Measurements from ENCODE around the gene SUCO. TPM values are rescaled to one million over a fixed set of nuclear protein-coding genes. Genes with fewer than 3 reads are reported as not detected.

The SUCO gene
- total RNA-seq, 1 experiment from 2014 or later = 37.7 TPM

DNA sequence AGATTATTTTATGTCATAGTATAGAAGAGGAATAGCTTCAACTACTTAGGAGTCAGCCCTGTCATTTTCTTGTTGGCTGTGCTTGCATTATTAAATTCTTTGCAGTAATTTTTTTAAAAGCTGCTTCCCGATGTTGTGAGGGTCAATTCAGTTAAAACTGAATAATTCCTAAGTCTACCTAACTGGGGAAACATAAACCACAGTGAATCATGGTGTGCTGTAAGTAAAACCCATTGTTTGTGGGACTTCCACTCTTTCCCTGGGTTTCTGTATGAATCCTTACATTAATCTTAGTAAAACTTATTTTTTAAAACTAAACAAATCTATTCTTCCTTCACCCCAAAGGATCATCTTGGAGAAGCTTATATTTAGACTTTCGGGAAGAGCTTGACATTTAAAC is 4.4 kb downstream of the SUCO start:
- H4K20me1 ChIP-seq (ENCODE audit: control insufficient read depth, insufficient read depth, insufficient read length) = no peaks in the 10 kb centered on the region
- H2AK5ac ChIP-seq (ENCODE audit: insufficient read length, low read length) = no peak overlapping the region
- no peaks in the 10 kb centered on the region for H3K27me3 ChIP-seq (ENCODE audit: insufficient read depth, low read length)
- no peak overlapping the region for H3K18ac ChIP-seq (ENCODE audit: insufficient read length, low read depth, low read length)
- no peak overlapping the region for H3K4ac ChIP-seq (ENCODE audit: low read depth, low read length)
- no peak overlapping the region for H3K14ac ChIP-seq (ENCODE audit: insufficient read depth, low read length)
- Mint-ChIP-seq H3K27ac (peak overlapping the region; percentile 33 to 93 (median 78); a peak in 5 of 7 replicates), H3K4me3 (peak overlapping the region in 1 of 2 experiments; percentile 56; a peak in 3 of 5 replicates), H3K27me3 (ENCODE audit: low read depth) (no peaks in the 10 kb centered on the region), H3K9me3 (no peaks in the 10 kb centered on the region), H3K4me1 (peaks cover 58 to 61% of the 10 kb centered on the region in 2 experiments), H3K36me3 (ENCODE audit: insufficient read depth in 1 of 3, low read depth in 3 of 3) (peaks cover 0 to 3% (median 2%) of the 10 kb centered on the region in 3 experiments; a peak in 3 of 7 replicates)
- H3K79me1 ChIP-seq (ENCODE audit: insufficient read depth, low read depth, low read length, poor library complexity, severe bottlenecking) = no peaks in the 10 kb centered on the region
- no peak overlapping the region for H4K5ac ChIP-seq (ENCODE audit: insufficient read length, low read depth, low read length)
- H2BK5ac ChIP-seq (ENCODE audit: insufficient read length, low read length) = no peak overlapping the region
- no peak for DNase-seq
- H4K8ac ChIP-seq (replicated peaks; ENCODE audit: insufficient read length, low read depth, low read length) = no peak overlapping the region
- no peak overlapping the region for H2BK20ac ChIP-seq (ENCODE audit: low read depth, low read length, poor library complexity, severe bottlenecking)
- H3T11ph ChIP-seq (ENCODE audit: low read length) = no peak overlapping the region
- H2BK12ac ChIP-seq (ENCODE audit: insufficient read length, low read depth, low read length) = no peak overlapping the region
- WGBS (ENCODE audit: extremely low coverage, insufficient read length, low lambda C conversion rate) = no CpG with 5 or more reads among the region's 2 CpGs
- no peak overlapping the region for H2BK15ac ChIP-seq (ENCODE audit: low read depth, low read length)
- H4K91ac ChIP-seq (ENCODE audit: insufficient read length, low read depth, low read length) = no peak overlapping the region
- peaks cover 5% of the 10 kb centered on the region; the same call in 1 of the 2 replicates for H3K4me1 ChIP-seq (ENCODE audit: insufficient read depth, low read length)
- no peaks in the 10 kb centered on the region for H3K9me3 ChIP-seq (ENCODE audit: control insufficient read depth, low read depth, low read length)
- no peak overlapping the region for H3K9ac ChIP-seq (ENCODE audit: extremely low read depth, insufficient read length, low read length)
- H3K23me2 ChIP-seq (ENCODE audit: insufficient read length, low read depth, low read length, poor library complexity, severe bottlenecking) = peaks cover 5% of the 10 kb centered on the region
- peak overlapping the region; percentile 91 for H3K27ac ChIP-seq (ENCODE audit: insufficient read length, low read depth, low read length)
- H3K23ac ChIP-seq (ENCODE audit: insufficient read length, low read depth, low read length) = no peak overlapping the region
- no peak overlapping the region for H3K56ac ChIP-seq (ENCODE audit: insufficient read length, low read depth, low read length)
- TF ChIP-seq CTCF (conservative IDR thresholded peaks at IDR 0.05) = no peak
- no peak overlapping the region for H2AFZ ChIP-seq (ENCODE audit: low read length)
- H3K4me2 ChIP-seq (ENCODE audit: insufficient read depth, insufficient read length, low read length) = peak overlapping the region; percentile 59
- no peak overlapping the region for H2BK120ac ChIP-seq (ENCODE audit: low read depth, low read length, poor library complexity, severe bottlenecking)
- peaks cover 48% of the 10 kb centered on the region for H3K79me2 ChIP-seq (ENCODE audit: insufficient read depth, low read length)

Data from H9 (cell line).